GM19043 (cell line): ENCODE data around the gene DPP3.

Experiments
- ATAC-seq: cut with Tn5 transposase; IDR thresholded peaks from one replicate; pipeline ENCODE4 v1.9.1; 2021; ENCODE audit warnings: low read depth; ENCODE audit not compliant: unreplicated experiment

The DPP3 gene

DNA sequence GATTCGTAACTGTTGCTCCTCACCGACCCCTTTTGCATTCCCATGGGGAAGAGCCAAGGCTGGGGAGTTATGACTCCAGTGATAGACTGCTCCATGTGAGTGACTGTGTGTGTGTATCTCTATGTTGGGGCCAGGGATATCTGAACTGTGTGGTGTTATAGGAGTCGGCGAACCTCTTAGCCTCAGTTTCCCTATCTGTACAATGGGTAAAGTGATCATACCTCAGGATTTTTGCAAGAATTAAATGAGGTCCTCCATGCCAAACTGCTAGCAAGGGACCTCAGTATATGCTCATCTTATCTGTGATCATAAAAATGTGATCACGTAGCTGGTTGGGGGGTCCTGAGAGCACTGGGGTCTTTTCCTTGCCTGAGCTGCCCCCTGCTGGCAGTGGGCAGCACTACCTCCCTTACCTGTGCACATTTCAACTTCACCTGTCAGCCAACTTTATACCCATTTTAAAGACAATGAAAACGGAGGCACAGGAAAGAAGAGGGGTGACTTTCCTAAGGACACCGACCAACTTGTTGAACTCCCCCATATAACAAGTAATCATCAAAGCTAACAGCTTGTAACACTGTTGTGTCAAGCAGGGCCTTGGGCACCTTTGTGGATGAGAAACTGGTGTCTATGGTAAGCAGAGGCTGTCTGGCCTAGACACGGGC, 1.4 kb upstream of the DPP3 start:
- no peak for ATAC-seq

DNA sequence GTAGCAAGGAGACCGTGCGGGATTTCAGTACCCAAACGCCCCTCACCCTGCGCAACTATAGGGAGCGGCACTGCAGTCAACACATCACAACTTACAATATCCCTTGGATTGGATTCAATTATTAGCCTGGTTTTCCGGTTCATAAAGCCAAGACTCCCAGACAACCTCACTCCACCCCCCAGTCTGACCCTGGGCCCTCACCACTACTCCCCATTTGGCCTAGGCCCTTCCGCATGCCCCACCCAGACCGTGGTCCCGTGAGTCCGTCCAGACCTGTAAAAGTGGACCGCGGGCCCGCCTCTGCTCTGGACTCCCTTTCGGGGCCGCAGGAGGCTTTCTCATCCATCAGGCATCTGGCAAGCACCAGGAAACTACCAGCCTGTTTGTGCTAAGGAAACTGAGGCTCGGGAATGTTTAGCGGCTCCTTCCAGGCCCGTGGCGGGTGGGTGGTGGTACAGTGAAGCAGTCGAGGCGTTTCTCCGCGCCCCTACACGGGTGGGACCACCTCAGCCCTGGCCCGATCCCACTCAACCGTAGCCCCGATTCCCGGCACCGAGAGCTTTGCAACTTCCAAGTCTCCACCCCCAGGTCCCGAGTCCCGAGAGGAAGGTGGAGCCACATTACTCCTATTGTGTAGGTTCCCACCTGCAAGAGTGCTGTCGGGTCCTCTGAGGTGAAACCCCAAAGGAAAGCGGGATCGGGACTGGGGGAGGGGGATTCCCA, 679 bp upstream of the DPP3 start:
- peak; percentile 5 for ATAC-seq

DNA sequence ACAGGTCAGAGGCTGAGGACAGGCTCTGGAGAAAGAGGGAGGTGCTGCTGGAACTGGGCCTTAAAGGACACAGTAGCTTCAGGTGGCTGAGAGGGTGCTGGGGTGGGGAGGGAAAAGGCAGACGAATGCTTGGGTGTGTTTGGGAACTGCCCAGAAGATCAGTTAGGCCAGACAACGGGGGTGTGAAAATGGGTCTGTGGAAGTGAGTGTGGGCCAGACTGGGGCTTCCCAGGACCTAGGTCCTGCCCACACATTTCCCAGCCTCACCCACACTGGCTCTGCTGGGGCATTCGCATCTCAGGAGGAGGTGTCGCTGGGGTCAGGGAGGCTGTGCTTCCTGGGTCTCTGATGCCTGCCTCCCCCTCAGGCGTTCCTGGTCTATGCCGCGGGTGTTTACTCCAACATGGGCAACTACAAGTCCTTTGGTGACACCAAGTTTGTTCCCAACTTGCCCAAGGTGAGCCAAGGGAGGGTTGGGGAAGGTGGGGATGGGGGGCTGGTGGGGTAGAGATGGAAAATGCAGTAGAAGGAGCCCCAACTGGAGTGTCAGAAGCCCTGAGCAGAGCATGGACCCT, 4.7 kb downstream of the DPP3 start:
- ATAC-seq, result no peak

DNA sequence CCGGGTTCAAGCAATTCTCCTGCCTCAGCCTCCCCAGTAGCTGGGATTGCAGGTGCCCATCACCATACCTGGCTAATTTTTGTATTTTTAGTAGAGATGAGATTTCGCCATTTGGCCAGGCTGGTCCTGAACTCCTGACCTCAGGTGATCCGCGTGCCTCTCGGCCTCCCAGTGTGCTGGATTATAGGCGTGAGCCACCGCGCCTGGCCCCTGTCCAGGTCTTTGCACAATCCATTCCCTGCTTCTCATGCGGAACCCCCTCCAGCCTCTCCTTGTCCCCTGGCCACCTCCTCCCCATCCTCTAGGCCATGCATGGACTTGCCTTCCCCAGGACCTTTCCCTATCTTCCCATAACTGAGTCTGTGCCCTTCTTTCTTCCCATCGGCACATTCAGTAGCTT, 8.7 kb downstream of the DPP3 start:
- no peak for ATAC-seq

DNA sequence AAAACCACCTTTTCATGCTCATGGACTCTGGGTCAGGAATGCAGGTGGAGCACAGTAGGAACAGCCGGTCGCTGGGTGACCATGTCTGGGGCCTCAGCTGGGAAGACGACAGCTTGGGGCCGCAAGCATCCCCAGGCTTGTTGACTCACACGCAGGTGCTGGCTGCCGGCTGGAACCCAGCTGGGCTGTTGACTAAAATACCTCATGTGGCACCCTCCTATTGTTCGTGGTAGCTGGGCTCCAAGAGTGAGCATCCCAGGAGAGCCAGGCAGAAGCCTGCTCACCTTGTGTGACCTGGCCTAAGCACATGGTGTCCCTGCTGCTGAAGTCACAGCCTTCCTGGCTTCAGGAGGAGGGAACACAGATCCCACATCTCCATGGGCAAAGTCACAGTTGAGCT, 9.4 kb downstream of the DPP3 start:
- ATAC-seq, result no peak

DNA sequence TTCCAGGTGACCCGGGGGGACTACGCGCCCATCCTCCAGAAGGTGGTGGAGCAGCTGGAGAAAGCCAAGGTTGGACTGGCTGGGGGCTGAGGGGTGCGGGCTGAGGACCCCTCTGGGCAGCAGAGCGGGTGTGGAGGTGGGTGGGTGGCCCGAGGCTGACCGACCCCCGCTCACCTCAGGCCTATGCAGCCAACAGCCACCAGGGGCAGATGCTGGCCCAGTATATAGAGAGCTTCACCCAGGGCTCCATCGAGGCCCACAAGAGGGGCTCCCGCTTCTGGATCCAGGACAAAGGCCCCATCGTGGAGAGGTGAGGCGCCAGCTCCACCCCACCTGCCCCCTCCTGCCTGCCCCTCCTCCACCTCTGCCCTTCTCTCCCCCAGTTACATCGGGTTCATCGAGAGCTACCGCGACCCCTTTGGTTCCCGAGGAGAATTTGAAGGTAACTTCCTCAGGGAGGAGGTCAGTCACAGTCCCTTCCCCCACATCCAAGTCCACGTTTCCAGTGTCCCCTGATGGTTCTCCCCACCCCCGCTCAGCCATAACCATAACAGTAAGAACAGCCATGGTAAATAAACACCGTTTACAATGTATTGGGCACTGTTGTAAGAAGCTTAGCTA, 11.2 kb downstream of the DPP3 start:
- no peak for ATAC-seq

DNA sequence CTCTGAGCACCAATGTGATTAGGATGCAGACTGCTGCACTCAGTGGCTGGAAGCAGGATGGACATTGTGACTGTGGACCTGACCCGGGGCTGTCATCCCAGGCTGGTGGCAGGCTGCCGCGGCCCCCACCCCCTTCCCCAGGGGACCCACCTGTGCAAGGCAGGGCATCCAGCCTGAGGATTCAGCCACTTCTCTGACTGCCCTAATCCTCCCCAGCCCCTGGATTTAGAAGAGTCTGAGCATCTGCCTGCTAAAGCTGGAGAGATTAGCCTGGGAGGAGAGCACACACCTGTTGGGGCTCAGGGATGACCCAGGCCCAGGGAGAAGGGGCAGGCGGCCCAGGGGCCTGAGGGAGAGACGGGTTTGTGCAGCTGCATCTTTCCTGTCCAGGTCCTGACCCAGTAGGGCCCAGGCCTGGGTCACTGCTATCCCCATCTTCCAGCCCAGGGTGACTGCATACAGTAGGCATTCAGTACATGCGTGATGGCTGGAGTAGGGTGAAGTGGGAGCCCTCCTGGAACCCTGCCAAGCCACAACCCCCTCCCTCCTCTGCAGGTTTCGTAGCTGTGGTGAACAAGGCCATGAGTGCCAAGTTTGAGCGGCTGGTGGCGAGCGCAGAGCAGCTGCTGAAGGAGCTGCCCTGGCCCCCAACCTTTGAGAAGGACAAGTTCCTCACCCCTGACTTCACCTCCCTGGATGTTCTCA, 12.1 kb downstream of the DPP3 start:
- ATAC-seq, result no peak

DNA sequence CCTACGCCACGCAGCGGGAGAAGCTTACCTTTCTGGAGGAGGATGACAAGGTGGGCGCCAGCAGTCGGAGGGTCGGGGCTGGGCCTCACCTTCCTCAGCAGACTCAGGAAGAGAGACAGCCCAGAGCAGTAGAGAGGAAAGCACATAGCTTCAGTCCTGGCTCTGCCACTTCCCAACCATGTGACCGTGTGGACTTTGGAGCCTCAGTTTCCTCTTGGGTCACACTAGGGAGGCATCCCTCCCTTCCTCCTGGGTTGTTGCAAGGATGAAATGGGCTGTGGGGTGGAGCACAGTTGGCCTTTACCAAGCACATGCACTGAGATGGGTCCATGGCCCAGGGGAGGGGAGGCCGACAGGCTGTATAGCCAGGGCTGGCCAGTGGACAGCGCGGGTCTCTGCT, 12.9 kb downstream of the DPP3 start:
- ATAC-seq, result no peak

DNA sequence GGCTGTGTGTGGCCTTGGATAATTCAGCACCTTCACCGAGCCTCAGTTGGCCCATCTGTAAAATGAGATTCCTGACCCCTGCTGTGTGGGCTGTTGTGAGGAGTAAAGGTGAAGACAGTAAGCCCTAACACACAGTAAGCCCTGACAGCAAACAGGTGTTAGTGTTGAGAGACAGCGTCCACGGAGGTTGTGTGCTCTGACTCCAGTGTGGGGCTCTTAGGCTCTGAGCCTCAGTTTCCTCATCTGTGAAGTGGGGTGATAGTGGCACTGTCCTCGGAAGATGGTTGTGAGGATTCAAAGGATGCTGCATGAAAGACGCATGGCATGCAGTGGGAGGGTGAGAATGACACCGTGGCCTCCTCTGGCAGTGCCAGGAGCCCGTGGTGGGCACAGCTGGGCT, 14.2 kb downstream of the DPP3 start:
- no peak for ATAC-seq

DNA sequence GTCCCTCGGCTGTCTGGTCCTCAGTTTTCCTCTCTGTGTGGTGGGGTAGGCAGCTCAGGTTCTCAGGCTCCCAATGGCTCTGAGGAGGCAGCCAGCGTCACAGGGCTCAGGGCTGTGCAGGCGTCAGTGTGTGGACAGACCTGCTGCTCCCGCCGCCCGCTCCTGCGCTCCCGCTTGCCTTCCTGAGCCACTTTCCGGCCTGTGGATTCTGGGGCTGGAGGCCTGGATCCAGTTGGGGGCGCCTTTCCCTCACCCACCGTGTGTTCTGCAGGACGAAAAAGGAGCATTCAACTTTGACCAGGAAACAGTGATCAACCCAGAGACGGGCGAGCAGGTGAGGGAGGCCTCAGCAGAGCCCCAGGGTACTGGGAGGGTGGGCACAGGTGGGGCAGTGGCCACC, 14.7 kb downstream of the DPP3 start:
- no peak for ATAC-seq

DNA sequence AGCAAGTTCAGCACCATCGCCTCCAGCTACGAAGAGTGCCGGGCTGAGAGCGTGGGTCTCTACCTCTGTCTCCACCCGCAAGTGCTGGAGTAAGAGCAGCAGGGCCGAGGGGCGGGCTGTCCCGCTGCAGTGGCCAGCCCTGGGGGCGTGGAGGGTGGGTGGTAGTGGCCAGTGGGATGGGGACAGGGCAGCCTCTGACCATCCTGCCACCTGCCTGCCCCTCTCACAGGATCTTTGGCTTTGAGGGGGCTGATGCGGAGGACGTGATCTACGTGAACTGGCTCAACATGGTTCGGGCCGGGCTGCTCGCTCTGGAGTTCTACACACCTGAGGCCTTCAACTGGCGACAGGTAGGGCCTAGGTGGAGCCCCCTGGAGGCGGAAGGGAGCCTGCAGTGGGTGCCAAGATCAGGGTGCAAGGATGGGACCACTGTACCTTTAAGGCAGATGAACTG, 15.2 kb downstream of the DPP3 start:
- no peak for ATAC-seq

DNA sequence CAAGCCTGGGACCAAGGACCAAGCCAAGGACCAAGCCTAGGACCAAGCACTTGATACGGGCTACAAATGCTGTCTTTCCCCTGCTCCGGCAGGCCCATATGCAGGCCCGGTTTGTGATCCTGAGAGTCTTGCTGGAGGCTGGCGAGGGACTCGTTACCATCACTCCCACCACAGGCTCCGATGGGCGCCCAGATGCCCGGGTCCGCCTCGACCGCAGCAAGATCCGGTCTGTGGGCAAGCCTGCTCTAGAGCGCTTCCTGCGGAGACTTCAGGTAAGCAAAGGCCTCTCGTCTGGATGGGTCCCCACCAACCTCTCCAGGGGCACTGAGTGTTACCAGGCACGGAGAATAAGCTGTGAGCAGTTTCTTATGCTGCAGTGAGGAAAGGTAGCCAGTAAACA, 17.0 kb downstream of the DPP3 start:
- no peak for ATAC-seq

DNA sequence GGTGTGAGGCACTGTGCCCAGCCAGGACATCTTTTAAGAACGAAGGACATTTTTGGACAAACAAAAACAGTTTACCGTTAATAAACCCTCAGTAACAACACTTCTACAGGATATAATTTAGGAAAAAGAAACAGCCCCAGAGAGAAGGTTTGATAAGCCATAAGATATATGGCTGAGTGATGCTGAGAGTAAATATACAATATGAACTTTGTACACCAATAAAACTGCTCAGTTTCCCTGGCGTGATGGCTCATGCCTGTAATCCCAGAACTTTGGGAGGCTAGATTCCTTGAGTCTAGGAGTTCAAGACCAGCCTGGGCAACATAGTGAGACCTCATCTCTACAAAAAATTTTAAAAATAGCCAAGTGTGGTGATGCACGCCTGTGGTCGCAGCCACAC, 18.3 kb downstream of the DPP3 start:
- ATAC-seq, result no peak

DNA sequence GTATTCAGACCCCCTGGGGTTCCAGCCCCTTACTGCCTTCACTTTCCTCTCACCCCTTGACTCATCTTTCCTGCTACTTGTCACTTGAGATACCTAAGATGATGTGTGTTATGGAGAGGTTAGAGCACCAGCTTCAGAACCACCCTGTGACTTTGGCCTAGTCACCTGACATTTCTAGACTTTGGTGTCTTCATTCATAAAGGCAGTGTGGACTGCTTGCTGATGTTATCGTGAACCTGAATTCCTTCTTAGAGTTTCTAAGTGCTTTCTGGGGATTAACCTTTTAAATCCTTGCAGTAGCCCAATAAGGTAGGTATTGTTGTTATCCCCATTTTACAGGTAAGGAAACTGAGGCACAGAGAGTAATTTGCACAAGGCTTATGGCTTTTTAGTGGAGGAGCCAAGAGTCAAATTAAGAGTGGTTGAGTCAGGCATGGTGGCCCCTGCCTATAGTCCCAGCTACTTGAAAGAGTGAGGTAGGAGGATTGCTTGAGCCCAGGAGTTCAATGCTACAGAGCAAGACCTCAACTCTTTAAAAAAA, 25.1 kb downstream of the DPP3 start:
- no peak for ATAC-seq

DNA sequence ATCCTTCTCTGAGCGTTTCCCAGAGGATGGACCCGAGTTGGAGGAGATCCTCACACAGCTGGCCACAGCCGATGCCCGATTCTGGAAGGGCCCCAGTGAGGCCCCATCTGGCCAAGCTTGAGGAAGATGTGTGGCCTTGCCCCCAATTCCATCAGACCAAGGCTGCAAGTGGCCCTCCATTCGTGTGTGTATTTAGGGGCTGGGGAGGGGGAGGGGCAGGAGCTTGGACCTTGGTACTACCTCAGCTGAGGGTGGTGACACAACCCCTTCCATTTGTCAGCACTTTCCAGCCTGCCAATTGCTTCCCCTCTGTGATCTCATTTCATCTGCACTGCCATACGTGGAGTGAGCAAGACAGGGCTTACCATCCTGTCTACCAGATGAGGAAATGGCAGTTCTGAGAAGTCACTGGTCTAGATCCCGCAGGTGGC, 28.9 kb downstream of the DPP3 start:
- no peak for ATAC-seq

DNA sequence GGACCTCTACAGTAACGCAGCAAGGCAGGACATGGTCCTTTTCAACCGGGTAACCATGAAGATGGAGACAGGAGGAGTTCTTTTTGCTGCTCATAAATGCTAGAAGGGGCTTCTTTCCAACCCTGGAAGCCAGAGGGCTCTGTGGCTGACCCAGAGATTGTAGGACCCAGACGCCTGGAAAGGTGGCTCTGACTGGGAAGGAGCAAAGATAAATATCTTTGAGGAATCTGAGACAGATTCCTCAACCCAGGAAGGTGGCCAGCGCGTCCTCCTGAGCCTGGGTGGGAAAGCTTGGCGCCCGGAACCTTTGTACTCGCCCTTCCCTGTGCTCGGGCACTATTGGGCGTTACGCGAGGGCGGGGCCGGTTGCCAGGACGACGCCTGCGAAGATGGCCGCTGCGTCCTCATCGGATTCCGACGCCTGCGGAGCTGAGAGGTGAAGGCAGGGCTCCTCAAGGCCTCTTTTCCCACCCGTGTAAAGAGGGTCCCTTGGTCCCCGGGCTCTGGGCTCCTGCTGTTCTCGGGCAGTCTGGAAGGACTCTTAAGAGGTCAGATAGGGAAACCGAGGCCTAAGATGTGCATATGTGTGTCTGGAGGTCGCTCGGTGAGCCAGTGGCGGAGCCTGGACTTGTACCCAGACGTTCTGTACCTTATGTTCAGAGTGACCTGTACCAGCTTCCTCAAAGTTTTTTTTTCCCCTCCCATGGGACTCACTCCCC, 30.2 kb downstream of the DPP3 start, which contains the start of gene BBS1:
Gene BBS1 (plus strand): TSS at position 365 of the 719 bp plus-strand sequence. CDS start 25 bp downstream, at position 390.
- ATAC-seq, result no peak

DNA sequence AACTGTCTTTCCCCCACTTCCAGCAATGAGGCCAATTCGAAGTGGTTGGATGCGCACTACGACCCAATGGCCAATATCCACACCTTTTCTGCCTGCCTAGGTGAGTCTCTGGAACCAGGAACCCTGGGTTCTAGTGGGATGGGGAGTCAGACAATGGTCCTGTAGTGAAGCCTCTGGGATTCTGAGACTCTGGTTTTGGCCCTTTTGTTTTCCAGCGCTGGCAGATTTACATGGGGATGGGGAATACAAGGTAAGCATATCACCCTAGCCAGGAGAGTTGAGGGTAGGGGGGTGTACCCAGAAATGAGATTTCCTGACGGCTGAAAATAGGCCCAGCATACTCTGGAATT, 30.7 kb downstream of the DPP3 start:
- no peak for ATAC-seq

DNA sequence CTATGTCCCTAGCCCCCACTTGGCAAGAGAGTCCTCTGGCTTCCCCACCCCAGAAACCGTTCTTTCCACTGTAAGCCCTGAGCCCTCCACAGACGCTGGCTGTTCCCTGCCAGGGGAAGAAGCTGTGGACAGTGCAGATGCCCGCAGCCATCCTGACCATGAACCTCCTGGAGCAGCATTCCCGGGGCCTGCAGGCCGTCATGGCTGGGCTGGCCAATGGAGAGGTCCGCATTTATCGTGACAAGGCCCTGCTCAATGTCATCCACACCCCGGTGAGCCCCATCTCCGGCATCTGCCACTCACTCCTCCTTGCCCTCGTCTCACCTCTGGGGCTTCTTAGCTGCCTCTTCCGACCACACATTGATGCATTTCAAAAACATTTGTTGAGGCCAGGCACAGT, 43.4 kb downstream of the DPP3 start:
- ATAC-seq, result no peak

DNA sequence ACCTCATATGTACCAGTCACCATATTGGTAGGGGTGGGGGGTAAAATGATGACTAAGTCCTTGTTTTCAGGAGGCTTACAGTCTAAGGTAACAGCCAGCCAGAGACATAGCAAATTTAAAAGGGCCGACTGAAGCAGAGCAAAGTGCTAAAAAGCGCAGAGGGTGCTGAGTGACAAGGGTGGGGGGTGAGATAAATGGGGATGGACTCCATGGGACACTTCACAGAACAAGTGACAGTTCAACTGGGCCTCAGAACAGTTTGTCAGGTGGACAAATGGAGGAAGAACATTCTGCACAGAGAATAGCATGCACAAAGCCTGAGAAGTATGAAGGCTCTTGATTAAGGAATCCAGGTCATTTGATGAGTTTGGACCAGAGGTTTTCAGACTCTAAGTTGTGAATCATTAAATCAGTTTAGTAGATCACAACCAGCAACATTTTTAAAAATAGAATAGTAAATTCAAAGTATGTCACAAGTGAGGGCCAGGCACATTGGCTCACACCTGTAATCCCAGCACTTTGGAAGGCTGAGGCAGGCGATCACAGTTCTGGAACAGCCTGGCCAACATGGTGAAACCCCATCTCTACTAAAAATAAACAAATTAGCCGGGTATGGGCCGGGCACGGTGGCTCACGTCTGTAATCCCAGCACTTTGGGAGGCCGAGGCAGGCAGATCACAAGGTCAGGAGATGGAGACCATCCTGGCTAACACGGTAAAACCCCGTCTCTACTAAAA, 44.2 kb downstream of the DPP3 start:
- ATAC-seq, result no peak
